MCF 10A (cell line): ENCODE data around the gene SMYD3. TPM values are rescaled to one million over a fixed set of nuclear protein-coding genes. Genes with fewer than 3 reads are reported as not detected.

Experiments
- BruUV-seq: library from RNA; stranded (reverse); fragments of 400-500 nt; replicated peaks from 2 replicates; lab custom pipeline; 2021; lab: Mats Ljungman, UMichigan
- CTCF ChIA-PET: fragments of 300-600 bp; sonication (Branson Sonifier 250); formaldehyde crosslinking; extraction: SDS; loops from one replicate; lab custom pipeline; 2021; ENCODE audit warnings: antibody characterized with exemption, inconsistent platforms; lab: Yijun Ruan, JAX
- POLR2A ChIA-PET: fragments of 300-600, 350-650 bp; sonication (Branson Sonifier 250); formaldehyde crosslinking; extraction: SDS; loops from one replicate; lab custom pipeline; 2020; ENCODE audit warnings: antibody characterized with exemption, inconsistent platforms; lab: Yijun Ruan, JAX
- DNase-seq: peaks from one replicate; pipeline ENCODE4 v3.0.0-alpha.2; 2018; ENCODE audit not compliant: unreplicated experiment
- H3K27ac Mint-ChIP-seq: one replicate; pipeline ENCODE4 v1.8.0; 2022; ENCODE audit warnings: mild to moderate bottlenecking, low read depth, mixed read lengths; ENCODE audit not compliant: unreplicated experiment
- H3K27me3 Mint-ChIP-seq: one replicate; pipeline ENCODE4 v1.8.0; 2022; ENCODE audit warnings: mixed read lengths; ENCODE audit not compliant: insufficient read depth, unreplicated experiment
- H3K36me3 Mint-ChIP-seq: one replicate; pipeline ENCODE4 v1.8.0; 2022; ENCODE audit warnings: mild to moderate bottlenecking, moderate library complexity, mixed read lengths; ENCODE audit not compliant: insufficient read depth, unreplicated experiment
- H3K4me1 Mint-ChIP-seq: one replicate; pipeline ENCODE4 v1.8.0; 2022; ENCODE audit warnings: mixed read lengths; ENCODE audit not compliant: insufficient read depth, unreplicated experiment
- H3K4me3 Mint-ChIP-seq: one replicate; pipeline ENCODE4 v1.8.0; 2022; ENCODE audit warnings: mild to moderate bottlenecking, moderate library complexity, mixed read lengths; ENCODE audit not compliant: unreplicated experiment
- H3K9me3 Mint-ChIP-seq: one replicate; pipeline ENCODE4 v1.8.0; 2022; ENCODE audit warnings: mixed read lengths; ENCODE audit not compliant: unreplicated experiment
- CTCF ChIP-seq: fragments of 200-600 bp; IDR thresholded peaks from one replicate; pipeline ENCODE4 v1.8.0; 2022; ENCODE audit warnings: antibody characterized with exemption, mild to moderate bottlenecking; ENCODE audit not compliant: unreplicated experiment
- intact Hi-C: fragments of 100-400 bp; cut with micrococcal nuclease; formaldehyde crosslinking; loops from 2 replicates; pipeline ENCODE4 v1.14.1; 2022
- total RNA-seq: library from RNA; stranded (reverse); gene quantifications from 2 replicates; pipeline ENCODE4 v1.2.3, GENCODE V29; 2022

SMYD3 gene
- total RNA-seq, 1 experiment from 2014 or later, result 26.9 TPM

DNA sequence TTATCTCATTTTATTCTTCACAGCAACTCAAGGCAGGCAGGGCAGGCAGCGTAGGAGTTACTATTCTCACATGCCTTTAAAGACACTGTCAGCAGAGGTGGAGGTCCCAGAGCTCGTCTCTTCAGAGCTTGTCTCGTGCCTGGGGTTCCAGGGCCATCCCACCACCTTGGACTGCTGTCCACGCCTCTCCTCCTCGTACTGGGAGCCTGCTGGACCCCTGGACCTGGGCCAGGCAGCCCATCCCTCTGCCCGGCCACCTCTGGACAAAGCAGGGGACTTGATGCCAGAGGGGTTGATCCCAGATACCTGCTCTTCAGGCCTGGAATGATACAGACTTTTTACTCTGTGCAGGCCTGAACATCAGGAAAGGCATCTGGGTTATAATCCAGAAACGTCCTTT is 805.4 kb downstream of the SMYD3 start:
- CTCF ChIA-PET, result interaction anchor here (0.6 kb wide), 3 partner anchors 495 to 749 kb away, joined by 3 to 4 read pairs (median 3); no protein-coding TSS in a partner anchor
- no TSS peak for BruUV-seq

DNA sequence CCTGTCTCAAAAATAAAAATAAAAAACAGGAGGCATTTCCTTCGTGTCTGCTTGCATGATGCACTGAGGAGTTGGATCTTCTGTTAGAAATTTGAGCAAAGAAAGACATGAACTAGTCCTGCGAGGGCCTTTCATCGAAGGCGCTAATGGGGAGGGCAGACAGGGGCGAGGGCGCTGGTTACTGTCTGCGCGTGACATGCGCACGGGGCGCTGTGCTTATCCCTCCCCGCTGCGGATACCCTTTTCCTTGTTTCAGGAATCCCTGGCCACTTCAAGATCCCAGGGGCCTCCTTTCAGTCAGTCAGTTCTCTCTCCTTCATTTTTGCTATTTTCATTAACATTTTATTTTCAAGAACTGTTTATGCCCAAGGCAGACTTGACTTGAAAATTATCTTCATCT is 806.4 kb downstream of the SMYD3 start:
- intact Hi-C loops, result loop anchor here (5.0 kb wide), 1 partner anchor 302 kb away; no protein-coding TSS in a partner anchor
- H3K27me3 Mint-ChIP-seq, result peaks cover 13% of the 10 kb centered on the region
- H3K4me3 Mint-ChIP-seq, result no peak overlapping the region
- no peak overlapping the region for H3K27ac Mint-ChIP-seq
- no peak for DNase-seq
- no TSS peak for BruUV-seq
- no peaks in the 10 kb centered on the region for H3K36me3 Mint-ChIP-seq
- no peaks in the 10 kb centered on the region for H3K9me3 Mint-ChIP-seq
- ChIA-PET CTCF (interaction anchor here (0.5 to 1.6 kb wide), 4 partner anchors 11 to 545 kb away, joined by 3 to 4 read pairs (median 4); no protein-coding TSS in a partner anchor), POLR2A (no interaction called here)
- H3K4me1 Mint-ChIP-seq, result peaks cover 12% of the 10 kb centered on the region
- no peak for TF ChIP-seq CTCF

More for the DNA sequence above, 805.4 kb downstream of the SMYD3 start:
- Mint-ChIP-seq H3K4me1 (peaks cover 12% of the 10 kb centered on the region), H3K4me3 (no peak overlapping the region), H3K27ac (no peak overlapping the region), H3K27me3 (peaks cover 13% of the 10 kb centered on the region), H3K36me3 (no peaks in the 10 kb centered on the region), H3K9me3 (no peaks in the 10 kb centered on the region)
- intact Hi-C loops, result loop anchor here (5.0 kb wide), 1 partner anchor 301 kb away; no protein-coding TSS in a partner anchor
- TF ChIP-seq CTCF, result no peak
- no peak for DNase-seq
- POLR2A ChIA-PET, result interaction anchor here (0.7 kb wide), 1 partner anchor 228 kb away, joined by 3 read pairs; no protein-coding TSS in a partner anchor

Other genes with a start within 250 kb of the SMYD3 start
- gene TFB2M, start 59.0 kb upstream of the SMYD3 start, total RNA-seq, result 38.3 and 52.0 TPM in 2 replicates
- gene CNST, start 59.2 kb upstream of the SMYD3 start, total RNA-seq, result 44.8 and 48.3 TPM in 2 replicates
- 28.4 and 32.2 TPM in 2 replicates for gene SCCPDH, start 217.1 kb upstream of the SMYD3 start, total RNA-seq